IMR-90 (cell line): Measurements from ENCODE around the gene RNF128. TPM values are rescaled to one million over a fixed set of nuclear protein-coding genes. Genes with fewer than 3 reads are reported as not detected.

Experiments used
- ATAC-seq: fragments of 200-7000 bp; cut with Tn5 transposase; 2 replicates; pipeline ENCODE4 v1.9.1; 2020; ENCODE audit warnings: low read depth, mild to moderate bottlenecking, moderate library complexity
- Bru-seq: library from RNA; stranded (reverse); fragments of 400-500 nt; gene quantifications from one replicate; lab custom pipeline; 2021; lab: Mats Ljungman, UMichigan
- BruChase-seq, 2 experiments: library from RNA; stranded (reverse); fragments of 400-500 nt; gene quantifications; one replicate each; lab custom pipeline; 2021; lab: Mats Ljungman, UMichigan
- BruUV-seq: library from RNA; stranded (reverse); fragments of 400-500 nt; replicated peaks from 2 replicates; lab custom pipeline; 2021; lab: Mats Ljungman, UMichigan
- CTCF ChIA-PET: fragments of 300-600 bp; formaldehyde crosslinking; extraction: SDS; loops from one replicate; lab custom pipeline; 2021; ENCODE audit warnings: antibody characterized with exemption; lab: Yijun Ruan, JAX
- POLR2A ChIA-PET: fragments of 300-600 bp; sonication (Branson Sonifier 250); formaldehyde crosslinking; loops from one replicate; lab custom pipeline; 2022; ENCODE audit warnings: antibody characterized with exemption; ENCODE audit not compliant: unreplicated experiment; lab: Charles Lee
- DNase-seq: peaks from one replicate; pipeline ENCODE4 v3.0.0; 2013
- H2AFZ ChIP-seq: replicated peaks from 2 replicates; pipeline ENCODE3; 2013; ENCODE audit warnings: low read length, mild to moderate bottlenecking; ENCODE audit not compliant: poor library complexity
- H2AK5ac ChIP-seq: 2 replicates; pipeline ENCODE4 v1.6.1; 2013; ENCODE audit warnings: low read depth, low read length, inconsistent platforms
- H2AK9ac ChIP-seq: replicated peaks from 2 replicates; pipeline ENCODE3; 2013; ENCODE audit warnings: mild to moderate bottlenecking, low read depth, low read length, moderate library complexity; ENCODE audit not compliant: poor library complexity
- H2BK120ac ChIP-seq: 2 replicates; pipeline ENCODE4 v1.6.1; 2013; ENCODE audit warnings: low read depth, low read length, inconsistent platforms
- H2BK15ac ChIP-seq: 3 replicates; pipeline ENCODE4 v1.6.1; 2013; ENCODE audit warnings: low read depth, low read length, inconsistent platforms
- H2BK20ac ChIP-seq: 2 replicates; pipeline ENCODE4 v1.6.1; 2013; ENCODE audit warnings: low read depth, mild to moderate bottlenecking, inconsistent platforms, low read length, moderate library complexity
- H2BK5ac ChIP-seq: 2 replicates; pipeline ENCODE4 v1.6.1; 2013; ENCODE audit warnings: mild to moderate bottlenecking, low read depth, low read length, inconsistent platforms; ENCODE audit not compliant: poor library complexity, severe bottlenecking
- H3K14ac ChIP-seq: replicated peaks from 2 replicates; pipeline ENCODE4 v1.6.1; 2013; ENCODE audit warnings: low read depth, low read length, inconsistent platforms
- H3K18ac ChIP-seq: 2 replicates; pipeline ENCODE4 v1.6.1; 2013; ENCODE audit warnings: low read depth, low read length, control low read depth
- H3K23ac ChIP-seq: 2 replicates; pipeline ENCODE4 v1.6.1; 2013; ENCODE audit warnings: low read depth, low read length, inconsistent platforms
- H3K27ac ChIP-seq: 2 replicates; pipeline ENCODE4 v1.5.1; 2013; ENCODE audit warnings: mild to moderate bottlenecking, control low read depth, low read length; ENCODE audit not compliant: insufficient read depth
- H3K27me3 ChIP-seq: 2 replicates; pipeline ENCODE4 v1.6.1; 2013; ENCODE audit warnings: low read length; ENCODE audit not compliant: control insufficient read depth, insufficient read depth
- H3K36me3 ChIP-seq: 2 replicates; pipeline ENCODE4 v1.6.1; 2013; ENCODE audit warnings: low read length, mixed read lengths; ENCODE audit not compliant: control insufficient read depth, insufficient read depth
- H3K4ac ChIP-seq: 2 replicates; pipeline ENCODE4 v1.6.1; 2013; ENCODE audit warnings: low read depth, low read length, inconsistent platforms
- H3K4me1 ChIP-seq: 2 replicates; pipeline ENCODE4 v1.6.1; 2013; ENCODE audit warnings: low read length, mixed read lengths; ENCODE audit not compliant: control insufficient read depth, insufficient read depth
- H3K4me2 ChIP-seq: 2 replicates; pipeline ENCODE4 v1.6.1; 2013; ENCODE audit warnings: low read depth, mild to moderate bottlenecking, control low read depth, low read length, moderate library complexity
- H3K4me3 ChIP-seq: 2 replicates; pipeline ENCODE4 v1.5.1; 2013; ENCODE audit warnings: low read depth, mild to moderate bottlenecking, control low read depth, low read length, moderate library complexity; ENCODE audit not compliant: insufficient read depth
- H3K56ac ChIP-seq: 2 replicates; pipeline ENCODE4 v1.6.1; 2013; ENCODE audit warnings: low read length, inconsistent platforms; ENCODE audit not compliant: insufficient read depth; ENCODE audit errors: extremely low read depth
- H3K79me1 ChIP-seq, 2 experiments: 2 replicates each; pipeline ENCODE4 v1.6.1; 2013; ENCODE audit warnings: low read length in 2 of 2, inconsistent platforms in 1 of 2, low read depth in 1 of 2
- H3K9ac ChIP-seq: 2 replicates; pipeline ENCODE4 v1.6.1; 2013; ENCODE audit warnings: low read depth, low read length, control low read depth
- H3K9me1 ChIP-seq: 2 replicates; pipeline ENCODE4 v1.6.1; 2013; ENCODE audit warnings: low read length, inconsistent platforms; ENCODE audit not compliant: insufficient read depth
- H3K9me3 ChIP-seq: 2 replicates; pipeline ENCODE4 v1.6.1; 2013; ENCODE audit warnings: low read length; ENCODE audit not compliant: control insufficient read depth, insufficient read depth
- H4K20me1 ChIP-seq: 2 replicates; pipeline ENCODE4 v1.6.1; 2013; ENCODE audit warnings: low read length, inconsistent platforms; ENCODE audit not compliant: insufficient read depth
- H4K5ac ChIP-seq: 2 replicates; pipeline ENCODE4 v1.6.1; 2013; ENCODE audit warnings: mild to moderate bottlenecking, low read depth, low read length, control low read depth
- H4K8ac ChIP-seq, 2 experiments: 2 replicates each; pipeline ENCODE4 v1.6.1; 2013; ENCODE audit warnings: low read depth in 2 of 2, low read length in 2 of 2, control low read depth in 1 of 2, inconsistent platforms in 1 of 2
- H4K91ac ChIP-seq: 2 replicates; pipeline ENCODE4 v1.6.1; 2013; ENCODE audit warnings: low read depth, low read length, inconsistent platforms; ENCODE audit not compliant: insufficient read depth
- CEBPB ChIP-seq: IDR thresholded peaks from 2 replicates; pipeline ENCODE4 v1.6.1; 2012; ENCODE audit warnings: low read depth, low read length, improper control_type of control experiment
- CHD1 ChIP-seq: IDR thresholded peaks from 2 replicates; pipeline ENCODE4 v1.6.1; 2012; ENCODE audit warnings: low read depth, low read length, improper control_type of control experiment
- ELK1 ChIP-seq: fragments of 150-350 bp; IDR thresholded peaks from 2 replicates; pipeline ENCODE4 v1.6.1; 2016; ENCODE audit warnings: low read depth, mild to moderate bottlenecking, low read length, moderate library complexity, borderline replicate concordance
- FOS ChIP-seq: fragments of 150-350 bp; IDR thresholded peaks from 2 replicates; pipeline ENCODE4 v1.6.1; 2016; ENCODE audit warnings: low read depth, low read length
- NFE2L2 ChIP-seq: fragments of 150-350 bp; IDR thresholded peaks from 2 replicates; pipeline ENCODE4 v1.6.1; 2016; ENCODE audit warnings: low read depth, mild to moderate bottlenecking, low read length
- USF2 ChIP-seq: fragments of 150-350 bp; IDR thresholded peaks from 2 replicates; pipeline ENCODE4 v1.6.1; 2017; ENCODE audit warnings: mild to moderate bottlenecking, antibody characterized with exemption, low read length, low read depth
- WGBS, 2 experiments: methylation state at CpG; one replicate each; pipeline versions ENCODE4 v1.1.5 to v1.1.7; 2013; ENCODE audit warnings: missing lambda C conversion rate in 2 of 2; ENCODE audit not compliant: insufficient read length in 1 of 2; ENCODE audit errors: extremely low coverage in 2 of 2; 5-methylcytosine and 5-hydroxymethylcytosine counted together
- dilution Hi-C: fragments of 300-500 bp; cut with HindIII; formaldehyde crosslinking; loops from one replicate; pipeline ENCODE4 v1.14.3; 2018; ENCODE audit warnings: low sequenced_read_pairs; ENCODE audit not compliant: unreplicated experiment
- in situ Hi-C: fragments of 300-500 bp; cut with MboI; formaldehyde crosslinking; loops from 3 replicates; pipeline ENCODE4 v1.14.3; 2019; ENCODE audit warnings: low sequenced_read_pairs, inconsistent platforms, mixed read lengths
- intact Hi-C: fragments of 100-400 bp; cut with micrococcal nuclease; formaldehyde crosslinking; loops from 2 replicates; pipeline ENCODE4 v1.10.0; 2022
- long read RNA-seq: library from polyadenylated mRNA; unstranded; transcript quantifications from one replicate; pipeline ENCODE4 v2.0.0, GENCODE V29; 2021; ENCODE audit not compliant: unreplicated experiment
- polyA plus RNA-seq, 3 experiments: library from polyadenylated mRNA; depleted of rRNA; stranded (reverse); fragments of >200 nt; gene quantifications; 2 replicates each; pipeline ENCODE4 v1.2.3, GENCODE V29; 2012; ENCODE audit warnings: low replicate concordance in 1 of 3
- total RNA-seq: library from RNA; depleted of rRNA; stranded (reverse); fragments of >200 nt; gene quantifications from 2 replicates; pipeline ENCODE4 v1.2.3, GENCODE V29; 2012; rRNA removed

RNF128 gene
- total RNA-seq = 4.8 and 6.4 TPM in 2 replicates
- polyA plus RNA-seq (2012; rRNA removed) = 2.8 and 3.0 TPM in 2 replicates
- polyA plus RNA-seq (2012; cell fraction: cytosol; rRNA removed) = 0.90 and 1.2 TPM in 2 replicates
- 0.61 and 0.83 TPM in 2 replicates for polyA plus RNA-seq (2012; cell fraction: nucleus; rRNA removed; ENCODE audit: low replicate concordance)
- percentile 12 among the genes with signal in this experiment for Bru-seq, nascent RNA
- BruChase-seq, experiment 1, labeled RNA remaining after a 6-hour chase = percentile 13 among the genes with signal in this experiment
- BruChase-seq, experiment 2, labeled RNA remaining after a 2-hour chase = percentile 12 among the genes with signal in this experiment
- long read RNA-seq, partial matches to known transcripts = 0 of 1 reads
- long read RNA-seq, other reads (novel, unspliced or antisense) = 0 of 1 reads

GRCh38 chrX:106726485-106727437, at the start of gene RNF128:
TSS of gene RNF128 (plus strand) at chrX:106726701. CDS start at chrX:106726914, 213 bp downstream.
- TF ChIP-seq FOS = no peak
- TF ChIP-seq CHD1 = no peak
- no peak for TF ChIP-seq ELK1
- TF ChIP-seq NFE2L2 = no peak
- no peak for TF ChIP-seq CEBPB
- TF ChIP-seq USF2 = no peak
- H3K4ac ChIP-seq = no peak within 1 kb of the TSS
- no peak within 1 kb of the TSS for H3K23ac ChIP-seq
- H3K18ac ChIP-seq = no peak within 1 kb of the TSS; the same call in 1 of the 2 replicates
- H4K91ac ChIP-seq = no peak within 1 kb of the TSS
- ChIA-PET POLR2A (no interaction called here), CTCF (no interaction called here)
- no peak within 1 kb of the TSS for H4K8ac ChIP-seq
- H3K4me2 ChIP-seq = peak within 1 kb of the TSS; percentile 95
- peak within 1 kb of the TSS; percentile 76 for H3K4me3 ChIP-seq
- no peak within 1 kb of the TSS for H2AK9ac ChIP-seq
- H2BK120ac ChIP-seq = no peak within 1 kb of the TSS
- H3K4me1 ChIP-seq = no peaks in the 10 kb centered on the region
- H2AK5ac ChIP-seq = no peak within 1 kb of the TSS
- no peak within 1 kb of the TSS for H2BK5ac ChIP-seq
- in situ Hi-C loops = no loop called here
- no peak within 1 kb of the TSS; the same call in 1 of the 2 replicates for H3K9ac ChIP-seq
- no peaks in the 10 kb centered on the region for H3K36me3 ChIP-seq
- H3K79me1 ChIP-seq = no peaks in the 10 kb centered on the region
- no peak within 1 kb of the TSS for H2BK20ac ChIP-seq
- no peak within 1 kb of the TSS; the same call in 1 of the 2 replicates for H4K5ac ChIP-seq
- H3K14ac ChIP-seq = no peak within 1 kb of the TSS
- H3K27me3 ChIP-seq = peaks cover 6% of the 10 kb centered on the region
- no peak within 1 kb of the TSS for H2BK15ac ChIP-seq
- dilution Hi-C loops = no loop called here
- no TSS peak for BruUV-seq
- peak within 1 kb of the TSS; percentile 78 for H2AFZ ChIP-seq
- H3K27ac ChIP-seq = no peak within 1 kb of the TSS
- no peaks in the 10 kb centered on the region for H4K20me1 ChIP-seq
- H3K56ac ChIP-seq = no peak within 1 kb of the TSS
- H3K9me3 ChIP-seq = no peaks in the 10 kb centered on the region
- WGBS, 2 experiments = 31% methylated on average over 38 of the region's 79 CpGs; no CpG with 5 or more reads in 1 of the 2 experiments
- ATAC-seq (peak; percentile 85), DNase-seq (peak; percentile 26)
- H3K9me1 ChIP-seq = no peaks in the 10 kb centered on the region
- intact Hi-C loops = no loop called here
